ENCODE data around the gene HSF5.

Gene HSF5

DNA sequence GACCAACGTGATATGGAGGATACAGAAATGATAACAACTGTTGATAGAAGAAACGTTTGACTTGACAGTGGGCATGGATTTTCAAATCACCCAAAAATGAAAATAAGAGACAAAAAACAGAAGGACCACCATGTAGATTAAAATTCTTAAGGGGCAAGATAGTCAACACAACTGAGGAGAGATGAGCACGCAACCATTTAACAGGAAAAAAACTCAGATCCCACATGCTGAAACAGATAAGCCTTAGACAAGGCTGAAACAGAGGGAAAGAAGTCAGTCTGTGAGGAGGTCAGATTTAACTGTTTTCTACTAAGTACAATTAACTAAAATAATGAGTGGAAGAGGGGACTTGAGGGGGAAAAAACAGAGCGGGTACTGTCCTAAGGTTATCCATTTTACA, 92.0 kb downstream of the HSF5 start:
- Histone ChIP-seq H3K4me1 (ENCODE audit: low read length) (no peaks in the 10 kb centered on the region), H3K4me2 (ENCODE audit: low read depth, low read length) (no peak overlapping the region), H3K36me3 (replicated peaks; ENCODE audit: insufficient read depth, low read length) (no peaks in the 10 kb centered on the region), H3K4me3 (ENCODE audit: low read length) (no peak overlapping the region), H3K9ac (ENCODE audit: low read length) (no peak overlapping the region), H3F3A (ENCODE audit: insufficient read depth, low read length) (no peaks in the 10 kb centered on the region), H3K9me3 (replicated peaks; ENCODE audit: insufficient read depth, low read length) (no peaks in the 10 kb centered on the region), H3K27me3 (replicated peaks; ENCODE audit: insufficient read depth, low read length) (no peaks in the 10 kb centered on the region), H4K20me1 (ENCODE audit: insufficient read depth, low read length) (no peaks in the 10 kb centered on the region), H2AFZ (ENCODE audit: low read length) (no peak overlapping the region), H3K79me2 (ENCODE audit: low read length) (no peaks in the 10 kb centered on the region), H3K27ac (ENCODE audit: low read length) (no peak overlapping the region), H3K9me2 (replicated peaks; ENCODE audit: insufficient read depth, low read length) (no peaks in the 10 kb centered on the region)
- no peak for DNase-seq
- TF ChIP-seq, protein P1, sequence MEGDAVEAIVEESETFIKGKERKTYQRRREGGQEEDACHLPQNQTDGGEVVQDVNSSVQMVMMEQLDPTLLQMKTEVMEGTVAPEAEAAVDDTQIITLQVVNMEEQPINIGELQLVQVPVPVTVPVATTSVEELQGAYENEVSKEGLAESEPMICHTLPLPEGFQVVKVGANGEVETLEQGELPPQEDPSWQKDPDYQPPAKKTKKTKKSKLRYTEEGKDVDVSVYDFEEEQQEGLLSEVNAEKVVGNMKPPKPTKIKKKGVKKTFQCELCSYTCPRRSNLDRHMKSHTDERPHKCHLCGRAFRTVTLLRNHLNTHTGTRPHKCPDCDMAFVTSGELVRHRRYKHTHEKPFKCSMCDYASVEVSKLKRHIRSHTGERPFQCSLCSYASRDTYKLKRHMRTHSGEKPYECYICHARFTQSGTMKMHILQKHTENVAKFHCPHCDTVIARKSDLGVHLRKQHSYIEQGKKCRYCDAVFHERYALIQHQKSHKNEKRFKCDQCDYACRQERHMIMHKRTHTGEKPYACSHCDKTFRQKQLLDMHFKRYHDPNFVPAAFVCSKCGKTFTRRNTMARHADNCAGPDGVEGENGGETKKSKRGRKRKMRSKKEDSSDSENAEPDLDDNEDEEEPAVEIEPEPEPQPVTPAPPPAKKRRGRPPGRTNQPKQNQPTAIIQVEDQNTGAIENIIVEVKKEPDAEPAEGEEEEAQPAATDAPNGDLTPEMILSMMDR (IDR thresholded peaks at IDR 0.05; ENCODE audit: low read length) = no peak
- TF ChIP-seq EZH2 (optimal IDR thresholded peaks at IDR 0.05; ENCODE audit: low read depth, low read length) (no peak), EZH2phosphoT487 (IDR thresholded peaks at IDR 0.05; ENCODE audit: low read length) (no peak)

DNA sequence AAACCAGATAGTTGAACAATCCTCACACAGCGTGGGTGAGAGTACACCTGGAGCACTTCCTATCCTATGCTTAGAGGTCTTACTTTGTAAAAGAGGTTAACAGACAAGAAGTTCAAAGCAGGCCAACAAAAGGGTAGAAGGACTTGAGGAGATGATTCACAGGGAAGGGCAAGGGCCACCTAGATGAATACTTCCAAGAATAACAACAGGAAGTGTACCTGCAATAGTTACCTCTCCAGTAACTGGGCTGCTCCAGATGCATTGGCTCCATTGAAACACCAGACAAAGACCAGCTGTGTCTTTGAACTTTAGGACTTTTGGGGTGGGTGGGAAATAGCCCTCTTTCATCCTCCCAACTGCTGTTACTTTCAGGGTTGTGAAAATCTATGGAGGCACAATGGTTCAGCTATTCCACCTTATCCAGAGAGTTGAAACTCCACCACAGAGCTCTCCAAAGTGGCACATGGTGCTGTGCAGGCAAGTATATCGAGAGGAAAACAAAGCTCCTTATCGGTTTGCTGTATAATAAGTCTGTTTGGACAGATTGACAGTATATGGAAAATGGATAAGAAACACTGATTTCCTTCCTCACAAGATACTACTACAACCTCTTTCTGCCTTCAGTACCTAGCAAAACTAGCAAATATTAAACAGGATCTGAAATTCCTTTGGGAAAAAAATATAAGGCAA, 93.5 kb downstream of the HSF5 start:
- Histone ChIP-seq H3F3A (ENCODE audit: insufficient read depth, low read length) (no peaks in the 10 kb centered on the region), H4K20me1 (ENCODE audit: insufficient read depth, low read length) (no peaks in the 10 kb centered on the region), H3K9me2 (replicated peaks; ENCODE audit: insufficient read depth, low read length) (no peaks in the 10 kb centered on the region), H3K36me3 (replicated peaks; ENCODE audit: insufficient read depth, low read length) (no peaks in the 10 kb centered on the region), H3K4me2 (ENCODE audit: low read depth, low read length) (no peak overlapping the region), H3K27me3 (replicated peaks; ENCODE audit: insufficient read depth, low read length) (no peaks in the 10 kb centered on the region), H3K9me3 (replicated peaks; ENCODE audit: insufficient read depth, low read length) (no peaks in the 10 kb centered on the region), H3K27ac (ENCODE audit: low read length) (no peak overlapping the region), H3K4me1 (ENCODE audit: low read length) (no peaks in the 10 kb centered on the region), H3K4me3 (ENCODE audit: low read length) (no peak overlapping the region), H2AFZ (ENCODE audit: low read length) (no peak overlapping the region), H3K79me2 (ENCODE audit: low read length) (no peaks in the 10 kb centered on the region), H3K9ac (ENCODE audit: low read length) (no peak overlapping the region)
- TF ChIP-seq, protein P1 (IDR thresholded peaks at IDR 0.05; ENCODE audit: low read length) = no peak
- TF ChIP-seq EZH2phosphoT487 (IDR thresholded peaks at IDR 0.05; ENCODE audit: low read length) = no peak
- DNase-seq = no peak

DNA sequence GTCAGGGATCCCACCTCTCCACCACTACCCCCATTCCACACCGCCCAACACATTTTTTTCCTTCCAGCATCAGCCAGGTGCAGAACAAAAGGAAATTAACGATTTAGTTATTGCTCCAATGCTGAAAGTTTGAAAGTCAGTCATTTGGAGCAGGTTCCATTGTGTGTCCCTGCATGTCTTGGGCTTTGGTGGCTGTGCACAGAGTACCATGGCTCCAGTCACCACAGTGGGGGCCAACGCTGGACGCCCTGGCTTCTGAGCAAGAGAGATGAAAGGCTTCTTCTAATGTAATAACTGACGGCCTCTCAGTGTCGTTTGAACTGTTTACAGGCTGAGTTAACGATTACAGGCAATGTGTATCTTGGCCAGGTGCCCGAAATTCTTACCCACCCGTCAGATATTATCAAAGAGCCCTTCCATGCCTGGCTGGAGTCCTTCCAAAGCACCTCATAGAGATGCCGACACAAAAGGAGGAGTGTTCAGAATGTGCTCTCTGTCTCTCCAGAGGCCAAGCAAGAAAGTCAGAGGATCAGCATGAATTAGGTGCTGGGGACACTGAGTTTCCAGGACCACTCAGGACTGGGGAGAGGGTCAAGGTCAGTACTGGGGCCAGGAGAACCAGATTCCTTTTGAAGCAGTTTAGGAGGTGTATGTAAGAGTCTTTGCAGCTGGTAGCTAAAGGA, 96.8 kb downstream of the HSF5 start:
- H3K4me2 ChIP-seq (ENCODE audit: low read depth, low read length) = no peak overlapping the region

More for the DNA sequence above, 96.8 kb downstream of the HSF5 start:
- Histone ChIP-seq H3K4me1 (ENCODE audit: low read length) (peaks cover 10% of the 10 kb centered on the region; the same call in 1 of the 2 replicates), H3K9me2 (replicated peaks; ENCODE audit: insufficient read depth, low read length) (no peaks in the 10 kb centered on the region), H3K27me3 (replicated peaks; ENCODE audit: insufficient read depth, low read length) (no peaks in the 10 kb centered on the region), H3K27ac (ENCODE audit: low read length) (no peak overlapping the region), H3K9ac (ENCODE audit: low read length) (no peak overlapping the region), H3K4me3 (ENCODE audit: low read length) (no peak overlapping the region), H4K20me1 (ENCODE audit: insufficient read depth, low read length) (no peaks in the 10 kb centered on the region), H2AFZ (ENCODE audit: low read length) (no peak overlapping the region), H3K36me3 (replicated peaks; ENCODE audit: insufficient read depth, low read length) (no peaks in the 10 kb centered on the region), H3K9me3 (replicated peaks; ENCODE audit: insufficient read depth, low read length) (no peaks in the 10 kb centered on the region), H3K79me2 (ENCODE audit: low read length) (no peaks in the 10 kb centered on the region), H3F3A (ENCODE audit: insufficient read depth, low read length) (no peaks in the 10 kb centered on the region)
- no peak for DNase-seq
- TF ChIP-seq EZH2 (optimal IDR thresholded peaks at IDR 0.05; ENCODE audit: low read depth, low read length) = no peak
- TF ChIP-seq EZH2phosphoT487 (IDR thresholded peaks at IDR 0.05; ENCODE audit: low read length) = no peak
- TF ChIP-seq, protein P1 (IDR thresholded peaks at IDR 0.05; ENCODE audit: low read length) = no peak

All from MM.1S (cell line).